ENCODE results near the gene NLRC5. TPM values are rescaled to one million over a fixed set of nuclear protein-coding genes. Genes with fewer than 3 reads are reported as not detected.

The NLRC5 gene
- total RNA-seq, 2 donors from 2014 or later: 78.1 to 79.7 TPM

DNA sequence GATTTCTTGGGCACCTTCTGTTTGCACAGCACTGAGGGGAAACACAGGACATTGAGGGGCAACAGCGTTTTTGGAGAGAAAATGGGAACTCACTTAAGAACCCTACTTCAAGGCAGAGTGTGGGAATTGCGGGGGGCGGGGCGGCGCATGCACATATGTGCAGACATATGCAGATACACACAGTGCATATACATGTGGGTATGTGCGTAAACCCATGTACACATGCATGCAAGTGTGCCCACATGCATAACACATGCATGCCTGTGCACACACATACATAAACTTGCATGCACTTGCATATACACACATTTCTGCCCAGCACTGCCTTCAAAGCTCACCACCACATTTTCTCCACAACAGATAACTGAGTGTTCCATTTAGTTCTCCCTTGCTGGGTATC lies 32.4 kb downstream of the NLRC5 start:
- DNase-seq: no peak
- H3K9me3 ChIP-seq: no peaks in the 10 kb centered on the region
- TF ChIP-seq, protein P1, sequence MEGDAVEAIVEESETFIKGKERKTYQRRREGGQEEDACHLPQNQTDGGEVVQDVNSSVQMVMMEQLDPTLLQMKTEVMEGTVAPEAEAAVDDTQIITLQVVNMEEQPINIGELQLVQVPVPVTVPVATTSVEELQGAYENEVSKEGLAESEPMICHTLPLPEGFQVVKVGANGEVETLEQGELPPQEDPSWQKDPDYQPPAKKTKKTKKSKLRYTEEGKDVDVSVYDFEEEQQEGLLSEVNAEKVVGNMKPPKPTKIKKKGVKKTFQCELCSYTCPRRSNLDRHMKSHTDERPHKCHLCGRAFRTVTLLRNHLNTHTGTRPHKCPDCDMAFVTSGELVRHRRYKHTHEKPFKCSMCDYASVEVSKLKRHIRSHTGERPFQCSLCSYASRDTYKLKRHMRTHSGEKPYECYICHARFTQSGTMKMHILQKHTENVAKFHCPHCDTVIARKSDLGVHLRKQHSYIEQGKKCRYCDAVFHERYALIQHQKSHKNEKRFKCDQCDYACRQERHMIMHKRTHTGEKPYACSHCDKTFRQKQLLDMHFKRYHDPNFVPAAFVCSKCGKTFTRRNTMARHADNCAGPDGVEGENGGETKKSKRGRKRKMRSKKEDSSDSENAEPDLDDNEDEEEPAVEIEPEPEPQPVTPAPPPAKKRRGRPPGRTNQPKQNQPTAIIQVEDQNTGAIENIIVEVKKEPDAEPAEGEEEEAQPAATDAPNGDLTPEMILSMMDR (IDR thresholded peaks at IDR 0.05): no peak
- H3K9ac ChIP-seq (ENCODE audit: low read depth in 2 of 2, low read length in 2 of 2): no peak overlapping the region
- intact Hi-C loops (cut with DNase I): no loop called here
- no peak overlapping the region for H3K27ac ChIP-seq
- no peaks in the 10 kb centered on the region for H3K4me1 ChIP-seq
- no peak overlapping the region for H3K4me3 ChIP-seq
- no peaks in the 10 kb centered on the region for H3K27me3 ChIP-seq
- H3K36me3 ChIP-seq: peaks cover 11% of the 10 kb centered on the region

DNA sequence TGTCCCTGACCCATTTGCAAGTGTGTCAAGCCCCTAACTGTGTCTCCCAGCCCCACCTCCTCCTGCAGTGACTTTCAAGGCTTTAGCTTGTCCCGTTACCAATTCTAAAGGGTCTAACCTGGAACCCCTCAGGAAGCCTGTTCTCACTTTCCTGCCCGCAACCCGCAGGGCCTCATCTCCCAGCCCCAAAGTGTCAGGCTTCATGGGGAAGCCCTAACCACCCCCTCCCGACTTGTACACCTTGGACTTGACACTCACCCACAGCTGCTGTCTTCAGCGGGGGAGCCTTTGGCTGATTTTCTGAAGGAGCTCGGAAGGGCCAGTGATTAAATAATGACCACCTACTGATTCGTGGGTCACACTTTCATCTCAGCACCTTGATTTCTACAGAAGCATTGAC lies 33.1 kb downstream of the NLRC5 start:
- Histone ChIP-seq H3K9ac (ENCODE audit: low read depth in 2 of 2, low read length in 2 of 2) (no peak overlapping the region), H3K4me3 (no peak overlapping the region), H3K36me3 (peaks cover 11% of the 10 kb centered on the region), H3K9me3 (no peaks in the 10 kb centered on the region), H3K27me3 (no peaks in the 10 kb centered on the region), H3K4me1 (no peaks in the 10 kb centered on the region), H3K27ac (no peak overlapping the region)
- DNase-seq: no peak
- intact Hi-C loops (cut with DNase I): no loop called here
- TF ChIP-seq, protein P1 (IDR thresholded peaks at IDR 0.05): no peak

DNA sequence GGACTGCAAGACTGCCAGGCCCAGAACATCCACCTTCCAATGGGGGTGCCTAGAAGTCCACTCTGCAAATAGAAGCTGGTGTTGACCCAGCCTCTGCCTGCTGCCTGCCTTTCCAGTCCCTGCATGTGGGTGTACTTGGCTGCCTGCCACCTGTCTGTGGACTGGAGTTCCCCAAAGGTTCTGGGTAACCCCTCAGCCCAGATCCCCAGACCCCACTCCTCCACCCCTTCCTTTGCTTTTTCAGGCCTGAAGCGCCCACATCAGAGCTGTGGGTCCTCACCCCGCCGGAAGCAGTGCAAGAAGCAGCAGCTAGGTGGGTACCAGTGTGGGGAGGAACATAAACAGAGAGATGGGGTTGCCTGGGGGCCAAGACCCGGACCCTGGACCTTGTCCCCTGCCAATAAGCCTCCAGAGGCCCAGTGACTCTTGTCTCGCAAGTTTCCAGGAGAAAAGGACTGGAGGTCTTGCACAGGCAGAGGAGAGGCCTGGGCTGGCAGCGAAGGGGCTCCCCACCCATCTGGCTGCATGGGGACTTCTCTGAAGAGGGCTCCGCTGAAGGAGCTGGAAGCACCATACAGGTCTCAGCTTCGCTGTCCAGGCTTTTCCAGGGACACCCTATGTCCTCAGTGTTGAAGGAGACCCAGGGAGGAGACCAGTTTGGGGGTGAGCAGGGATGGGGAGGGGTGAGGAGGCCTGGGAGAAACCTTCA lies 34.3 kb downstream of the NLRC5 start:
- DNase-seq: no peak
- no peak overlapping the region for H3K4me3 ChIP-seq
- peaks cover 6% of the 10 kb centered on the region for H3K36me3 ChIP-seq
- H3K9me3 ChIP-seq: no peaks in the 10 kb centered on the region
- no peaks in the 10 kb centered on the region for H3K4me1 ChIP-seq
- H3K9ac ChIP-seq (ENCODE audit: low read depth in 2 of 2, low read length in 2 of 2): no peak overlapping the region
- TF ChIP-seq, protein P1 (IDR thresholded peaks at IDR 0.05): no peak
- H3K27me3 ChIP-seq: no peaks in the 10 kb centered on the region
- H3K27ac ChIP-seq: no peak overlapping the region
- intact Hi-C loops (cut with DNase I): no loop called here

DNA sequence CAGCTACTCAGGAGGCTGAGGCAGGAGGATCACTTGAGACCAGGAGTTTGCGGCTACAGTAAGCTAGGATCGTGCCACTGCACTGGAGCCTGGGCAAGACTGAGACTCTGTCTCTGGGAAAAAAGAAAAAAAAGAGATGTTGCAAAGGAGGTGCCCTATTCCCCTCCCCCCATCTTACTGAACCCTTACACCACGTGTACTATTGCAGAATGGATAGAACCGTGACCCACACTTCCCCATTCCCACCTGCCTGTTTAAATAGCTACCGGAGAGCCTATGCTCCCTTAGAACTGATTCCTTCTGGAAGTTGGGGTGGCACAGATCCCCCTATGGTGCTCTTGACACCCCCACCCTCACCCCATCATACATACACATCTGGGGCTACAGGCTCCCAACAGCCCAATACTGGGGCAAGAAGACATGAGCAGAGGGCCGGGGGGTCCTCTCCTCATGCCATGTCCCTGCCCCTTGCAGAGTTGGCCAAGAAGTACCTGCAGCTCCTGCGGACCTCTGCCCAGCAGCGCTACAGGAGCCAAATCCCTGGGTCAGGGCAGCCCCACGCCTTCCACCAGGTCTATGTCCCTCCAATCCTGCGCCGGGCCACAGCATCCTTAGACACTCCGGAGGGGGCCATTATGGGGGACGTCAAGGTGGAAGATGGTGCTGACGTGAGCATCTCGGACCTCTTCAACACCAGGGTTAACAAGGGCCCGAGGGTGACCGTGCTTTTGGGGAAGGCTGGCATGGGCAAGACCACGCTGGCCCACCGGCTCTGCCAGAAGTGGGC lies 35.7 kb downstream of the NLRC5 start:
- Histone ChIP-seq H3K4me1 (no peaks in the 10 kb centered on the region), H3K27ac (no peak overlapping the region), H3K27me3 (no peaks in the 10 kb centered on the region), H3K36me3 (peaks cover 6% of the 10 kb centered on the region), H3K9me3 (no peaks in the 10 kb centered on the region), H3K9ac (ENCODE audit: low read depth in 2 of 2, low read length in 2 of 2) (no peak overlapping the region), H3K4me3 (no peak overlapping the region)
- DNase-seq: no peak
- intact Hi-C loops (cut with DNase I): loop anchor here (5.0 kb wide), 1 partner anchor 53 kb away; no protein-coding TSS in a partner anchor
- TF ChIP-seq, protein P1 (IDR thresholded peaks at IDR 0.05): no peak

DNA sequence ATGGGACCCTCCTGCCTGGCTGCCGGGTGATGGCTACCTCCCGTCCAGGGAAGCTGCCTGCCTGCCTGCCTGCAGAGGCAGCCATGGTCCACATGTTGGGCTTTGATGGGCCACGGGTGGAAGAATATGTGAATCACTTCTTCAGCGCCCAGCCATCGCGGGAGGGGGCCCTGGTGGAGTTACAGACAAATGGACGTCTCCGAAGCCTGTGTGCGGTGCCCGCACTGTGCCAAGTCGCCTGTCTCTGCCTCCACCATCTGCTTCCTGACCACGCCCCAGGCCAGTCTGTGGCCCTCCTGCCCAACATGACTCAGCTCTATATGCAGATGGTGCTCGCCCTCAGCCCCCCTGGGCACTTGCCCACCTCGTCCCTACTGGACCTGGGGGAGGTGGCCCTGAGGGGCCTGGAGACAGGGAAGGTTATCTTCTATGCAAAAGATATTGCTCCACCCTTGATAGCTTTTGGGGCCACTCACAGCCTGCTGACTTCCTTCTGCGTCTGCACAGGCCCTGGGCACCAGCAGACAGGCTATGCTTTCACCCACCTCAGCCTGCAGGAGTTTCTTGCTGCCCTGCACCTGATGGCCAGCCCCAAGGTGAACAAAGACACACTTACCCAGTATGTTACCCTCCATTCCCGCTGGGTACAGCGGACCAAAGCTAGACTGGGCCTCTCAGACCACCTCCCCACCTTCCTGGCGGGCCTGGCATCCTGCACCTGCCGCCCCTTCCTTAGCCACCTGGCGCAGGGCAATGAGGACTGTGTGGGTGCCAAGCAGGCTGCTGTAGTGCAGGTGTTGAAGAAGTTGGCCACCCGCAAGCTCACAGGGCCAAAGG lies 36.8 kb downstream of the NLRC5 start:
- DNase-seq: no peak
- intact Hi-C loops (cut with DNase I): loop anchor here (5.0 kb wide), 1 partner anchor 54 kb away; no protein-coding TSS in a partner anchor
- Histone ChIP-seq H3K27me3 (no peaks in the 10 kb centered on the region), H3K4me1 (no peaks in the 10 kb centered on the region), H3K9me3 (no peaks in the 10 kb centered on the region), H3K4me3 (no peak overlapping the region), H3K9ac (ENCODE audit: low read depth in 2 of 2, low read length in 2 of 2) (no peak overlapping the region), H3K27ac (no peak overlapping the region), H3K36me3 (peaks cover 6% of the 10 kb centered on the region)
- TF ChIP-seq, protein P1 (IDR thresholded peaks at IDR 0.05): no peak
